GM23338 (cell line): ENCODE measurements around the gene FXYD7. TPM values are rescaled to one million over a fixed set of nuclear protein-coding genes. Genes with fewer than 3 reads are reported as not detected.

Experiments used
- ATAC-seq: fragments of 200-7000 bp; cut with Tn5 transposase; 3 replicates; pipeline ENCODE4 v1.9.1; 2020
- DNase-seq: peaks from one replicate; pipeline ENCODE4 v3.0.0-alpha.2; 2015; ENCODE audit warnings: low spot score
- H2AFZ ChIP-seq: fragments of 200-600 bp; sonication (generic); 2 replicates; pipeline ENCODE4 v1.8.0; 2016; ENCODE audit warnings: antibody characterized with exemption, mild to moderate bottlenecking, moderate library complexity
- H3F3A ChIP-seq: fragments of 200-600 bp; sonication (generic); replicated peaks from 2 replicates; pipeline ENCODE4 v1.8.0; 2017; ENCODE audit warnings: antibody characterized with exemption, mixed run types, low read depth
- H3K27ac ChIP-seq: fragments of 200-600 bp; sonication (generic); 2 replicates; pipeline ENCODE4 v1.6.1; 2016; ENCODE audit warnings: low read depth
- H3K27me3 ChIP-seq: fragments of 200-600 bp; sonication (generic); 2 replicates; pipeline ENCODE4 v1.8.0; 2016; ENCODE audit warnings: mild to moderate bottlenecking, mixed run types, moderate library complexity; ENCODE audit not compliant: insufficient read depth
- H3K36me3 ChIP-seq: fragments of 200-600 bp; sonication (generic); 2 replicates; pipeline ENCODE4 v1.8.0; 2016; ENCODE audit warnings: mild to moderate bottlenecking; ENCODE audit not compliant: insufficient read depth
- H3K4me1 ChIP-seq: fragments of 200-600 bp; sonication (generic); 2 replicates; pipeline ENCODE4 v1.8.0; 2016; ENCODE audit warnings: mild to moderate bottlenecking, moderate library complexity; ENCODE audit not compliant: insufficient read depth
- H3K4me2 ChIP-seq: fragments of 200-600 bp; sonication (generic); 2 replicates; pipeline ENCODE4 v1.7.1; 2017; ENCODE audit warnings: mixed run types
- H3K4me3 ChIP-seq: fragments of 200-600 bp; sonication (generic); 2 replicates; pipeline ENCODE4 v1.6.1; 2016; ENCODE audit warnings: mixed run types
- H3K79me2 ChIP-seq: fragments of 200-600 bp; sonication (generic); replicated peaks from 2 replicates; pipeline ENCODE4 v1.8.0; 2017; ENCODE audit warnings: mild to moderate bottlenecking; ENCODE audit not compliant: insufficient read depth
- H3K9me2 ChIP-seq: fragments of 200-600 bp; sonication (generic); 2 replicates; pipeline ENCODE4 v1.8.0; 2017; ENCODE audit not compliant: insufficient read depth
- H4K20me1 ChIP-seq: fragments of 200-600 bp; sonication (generic); replicated peaks from 2 replicates; pipeline ENCODE4 v1.8.0; 2017; ENCODE audit warnings: mild to moderate bottlenecking; ENCODE audit not compliant: insufficient read depth
- H3K27ac Mint-ChIP-seq: 2 replicates; pipeline ENCODE4 v1.8.0; 2020; ENCODE audit warnings: inconsistent platforms, mild to moderate bottlenecking, moderate library complexity, mixed read lengths
- H3K27me3 Mint-ChIP-seq: 3 replicates; pipeline ENCODE4 v1.8.0; 2022; ENCODE audit warnings: low read depth, mild to moderate bottlenecking, moderate library complexity, mixed read lengths, inconsistent platforms; ENCODE audit not compliant: insufficient read depth, poor library complexity
- H3K36me3 Mint-ChIP-seq: 3 replicates; pipeline ENCODE4 v1.8.0; 2021; ENCODE audit warnings: low read depth, mild to moderate bottlenecking, inconsistent platforms, moderate library complexity, mixed read lengths
- H3K4me1 Mint-ChIP-seq: 3 replicates; pipeline ENCODE4 v1.8.0; 2020; ENCODE audit warnings: mild to moderate bottlenecking, inconsistent platforms, mixed read lengths
- H3K4me3 Mint-ChIP-seq: 3 replicates; pipeline ENCODE4 v1.8.0; 2021; ENCODE audit warnings: moderate library complexity, mild to moderate bottlenecking, inconsistent platforms, mixed read lengths
- H3K9me3 Mint-ChIP-seq: 3 replicates; pipeline ENCODE4 v1.8.0; 2020; ENCODE audit warnings: moderate library complexity, mild to moderate bottlenecking, inconsistent platforms, mixed read lengths
- STAT1 ChIP-seq: IDR thresholded peaks from one replicate; pipeline ENCODE4 v1.6.1; 2016; ENCODE audit warnings: antibody characterized with exemption; ENCODE audit not compliant: unreplicated experiment
- polyA plus RNA-seq: library from polyadenylated mRNA; unstranded; fragments of >200 nt; fragmentation: Nextera tagmentation; extraction: Ambion mirVana; gene quantifications from 2 replicates; pipeline ENCODE4 v1.2.1, GENCODE V29; 2016
- total RNA-seq: library from RNA; depleted of rRNA; stranded (reverse); fragments of >200 nt; shearing (Covaris generic); gene quantifications from 2 replicates; pipeline ENCODE4 v1.2.3, GENCODE V29; 2014
- TF ChIP-seq, protein P1 (sequence below): fragments of 250-450 bp; sonication (Bioruptor Pico); IDR thresholded peaks from 2 replicates; pipeline ENCODE4 v1.5.0; 2020; ENCODE audit warnings: mild to moderate bottlenecking, moderate library complexity
- TF ChIP-seq, protein P2 (sequence below), 2 experiments: fragments of 200-600 bp in 1 of 2; sonication (generic) in 1 of 2; conservative IDR thresholded peaks; 2 replicates each; pipeline versions ENCODE4 v1.5.1 to v1.6.1; 2016 to 2017; ENCODE audit warnings: antibody characterized with exemption in 2 of 2, low read depth in 2 of 2, mild to moderate bottlenecking in 2 of 2, moderate library complexity in 1 of 2

Gene FXYD7
- total and polyA plus RNA-seq, 2 experiments from 2014 or later: 9.6 to 44.0 TPM

- Mint-ChIP-seq H3K4me1 (peaks cover 4% of the 10 kb centered on the region), H3K36me3 (no peaks in the 10 kb centered on the region), H3K9me3 (no peaks in the 10 kb centered on the region; the same call in 2 of the 3 replicates), H3K27ac (no peak overlapping the region), H3K27me3 (peaks cover 12% of the 10 kb centered on the region), H3K4me3 (no peak overlapping the region)
- no peaks in the 10 kb centered on the region for H4K20me1 ChIP-seq
- H3K27me3 ChIP-seq: no peaks in the 10 kb centered on the region
- TF ChIP-seq, protein P1, sequence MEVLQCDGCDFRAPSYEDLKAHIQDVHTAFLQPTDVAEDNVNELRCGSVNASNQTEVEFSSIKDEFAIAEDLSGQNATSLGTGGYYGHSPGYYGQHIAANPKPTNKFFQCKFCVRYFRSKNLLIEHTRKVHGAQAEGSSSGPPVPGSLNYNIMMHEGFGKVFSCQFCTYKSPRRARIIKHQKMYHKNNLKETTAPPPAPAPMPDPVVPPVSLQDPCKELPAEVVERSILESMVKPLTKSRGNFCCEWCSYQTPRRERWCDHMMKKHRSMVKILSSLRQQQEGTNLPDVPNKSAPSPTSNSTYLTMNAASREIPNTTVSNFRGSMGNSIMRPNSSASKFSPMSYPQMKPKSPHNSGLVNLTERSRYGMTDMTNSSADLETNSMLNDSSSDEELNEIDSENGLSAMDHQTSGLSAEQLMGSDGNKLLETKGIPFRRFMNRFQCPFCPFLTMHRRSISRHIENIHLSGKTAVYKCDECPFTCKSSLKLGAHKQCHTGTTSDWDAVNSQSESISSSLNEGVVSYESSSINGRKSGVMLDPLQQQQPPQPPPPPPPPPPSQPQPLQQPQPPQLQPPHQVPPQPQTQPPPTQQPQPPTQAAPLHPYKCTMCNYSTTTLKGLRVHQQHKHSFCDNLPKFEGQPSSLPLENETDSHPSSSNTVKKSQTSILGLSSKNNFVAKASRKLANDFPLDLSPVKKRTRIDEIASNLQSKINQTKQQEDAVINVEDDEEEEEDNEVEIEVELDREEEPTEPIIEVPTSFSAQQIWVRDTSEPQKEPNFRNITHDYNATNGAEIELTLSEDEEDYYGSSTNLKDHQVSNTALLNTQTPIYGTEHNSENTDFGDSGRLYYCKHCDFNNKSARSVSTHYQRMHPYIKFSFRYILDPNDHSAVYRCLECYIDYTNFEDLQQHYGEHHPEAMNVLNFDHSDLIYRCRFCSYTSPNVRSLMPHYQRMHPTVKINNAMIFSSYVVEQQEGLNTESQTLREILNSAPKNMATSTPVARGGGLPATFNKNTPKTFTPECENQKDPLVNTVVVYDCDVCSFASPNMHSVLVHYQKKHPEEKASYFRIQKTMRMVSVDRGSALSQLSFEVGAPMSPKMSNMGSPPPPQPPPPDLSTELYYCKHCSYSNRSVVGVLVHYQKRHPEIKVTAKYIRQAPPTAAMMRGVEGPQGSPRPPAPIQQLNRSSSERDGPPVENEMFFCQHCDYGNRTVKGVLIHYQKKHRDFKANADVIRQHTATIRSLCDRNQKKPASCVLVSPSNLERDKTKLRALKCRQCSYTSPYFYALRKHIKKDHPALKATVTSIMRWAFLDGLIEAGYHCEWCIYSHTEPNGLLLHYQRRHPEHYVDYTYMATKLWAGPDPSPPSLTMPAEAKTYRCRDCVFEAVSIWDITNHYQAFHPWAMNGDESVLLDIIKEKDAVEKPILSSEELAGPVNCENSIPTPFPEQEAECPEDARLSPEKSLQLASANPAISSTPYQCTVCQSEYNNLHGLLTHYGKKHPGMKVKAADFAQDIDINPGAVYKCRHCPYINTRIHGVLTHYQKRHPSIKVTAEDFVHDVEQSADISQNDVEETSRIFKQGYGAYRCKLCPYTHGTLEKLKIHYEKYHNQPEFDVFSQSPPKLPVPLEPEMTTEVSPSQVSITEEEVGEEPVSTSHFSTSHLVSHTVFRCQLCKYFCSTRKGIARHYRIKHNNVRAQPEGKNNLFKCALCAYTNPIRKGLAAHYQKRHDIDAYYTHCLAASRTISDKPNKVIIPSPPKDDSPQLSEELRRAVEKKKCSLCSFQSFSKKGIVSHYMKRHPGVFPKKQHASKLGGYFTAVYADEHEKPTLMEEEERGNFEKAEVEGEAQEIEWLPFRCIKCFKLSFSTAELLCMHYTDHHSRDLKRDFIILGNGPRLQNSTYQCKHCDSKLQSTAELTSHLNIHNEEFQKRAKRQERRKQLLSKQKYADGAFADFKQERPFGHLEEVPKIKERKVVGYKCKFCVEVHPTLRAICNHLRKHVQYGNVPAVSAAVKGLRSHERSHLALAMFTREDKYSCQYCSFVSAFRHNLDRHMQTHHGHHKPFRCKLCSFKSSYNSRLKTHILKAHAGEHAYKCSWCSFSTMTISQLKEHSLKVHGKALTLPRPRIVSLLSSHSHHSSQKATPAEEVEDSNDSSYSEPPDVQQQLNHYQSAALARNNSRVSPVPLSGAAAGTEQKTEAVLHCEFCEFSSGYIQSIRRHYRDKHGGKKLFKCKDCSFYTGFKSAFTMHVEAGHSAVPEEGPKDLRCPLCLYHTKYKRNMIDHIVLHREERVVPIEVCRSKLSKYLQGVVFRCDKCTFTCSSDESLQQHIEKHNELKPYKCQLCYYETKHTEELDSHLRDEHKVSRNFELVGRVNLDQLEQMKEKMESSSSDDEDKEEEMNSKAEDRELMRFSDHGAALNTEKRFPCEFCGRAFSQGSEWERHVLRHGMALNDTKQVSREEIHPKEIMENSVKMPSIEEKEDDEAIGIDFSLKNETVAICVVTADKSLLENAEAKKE (CRISPR knock-in tag): no peak
- TF ChIP-seq STAT1: no peak
- TF ChIP-seq, protein P2, sequence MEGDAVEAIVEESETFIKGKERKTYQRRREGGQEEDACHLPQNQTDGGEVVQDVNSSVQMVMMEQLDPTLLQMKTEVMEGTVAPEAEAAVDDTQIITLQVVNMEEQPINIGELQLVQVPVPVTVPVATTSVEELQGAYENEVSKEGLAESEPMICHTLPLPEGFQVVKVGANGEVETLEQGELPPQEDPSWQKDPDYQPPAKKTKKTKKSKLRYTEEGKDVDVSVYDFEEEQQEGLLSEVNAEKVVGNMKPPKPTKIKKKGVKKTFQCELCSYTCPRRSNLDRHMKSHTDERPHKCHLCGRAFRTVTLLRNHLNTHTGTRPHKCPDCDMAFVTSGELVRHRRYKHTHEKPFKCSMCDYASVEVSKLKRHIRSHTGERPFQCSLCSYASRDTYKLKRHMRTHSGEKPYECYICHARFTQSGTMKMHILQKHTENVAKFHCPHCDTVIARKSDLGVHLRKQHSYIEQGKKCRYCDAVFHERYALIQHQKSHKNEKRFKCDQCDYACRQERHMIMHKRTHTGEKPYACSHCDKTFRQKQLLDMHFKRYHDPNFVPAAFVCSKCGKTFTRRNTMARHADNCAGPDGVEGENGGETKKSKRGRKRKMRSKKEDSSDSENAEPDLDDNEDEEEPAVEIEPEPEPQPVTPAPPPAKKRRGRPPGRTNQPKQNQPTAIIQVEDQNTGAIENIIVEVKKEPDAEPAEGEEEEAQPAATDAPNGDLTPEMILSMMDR (conservative IDR thresholded peaks at IDR 0.05; ENCODE audit: low read depth in 2 of 2): no peak
- DNase-seq: no peak
- no peaks in the 10 kb centered on the region for H3K36me3 ChIP-seq
- H3K4me3 ChIP-seq: no peak overlapping the region
- no peak overlapping the region for H2AFZ ChIP-seq
- H3F3A ChIP-seq: 0 out of 2 replicates have a peak, but pooled peaks cover 3% of the 10 kb centered on the region
- no peak overlapping the region for H3K4me2 ChIP-seq
- H3K9me2 ChIP-seq: no peaks in the 10 kb centered on the region
- no peak for ATAC-seq
- H3K4me1 ChIP-seq: no peaks in the 10 kb centered on the region; the same call in 1 of the 2 replicates
- H3K27ac ChIP-seq: no peak overlapping the region
- H3K79me2 ChIP-seq: no peaks in the 10 kb centered on the region
Observed at GRCh38 chr19:35099897-35100275, 43.2 kb upstream of the FXYD7 start.
